RWPE1 (cell line): ENCODE data around the gene PAMR1.

ENCODE experiments used
- CTCF ChIA-PET: fragments of 350-600 bp; sonication (Branson Sonifier 250); formaldehyde crosslinking; extraction: SDS; loops from one replicate; lab custom pipeline; 2021; lab: Yijun Ruan, JAX
- POLR2A ChIA-PET: fragments of 400-600 bp; formaldehyde crosslinking; extraction: SDS; loops from one replicate; lab custom pipeline; 2020; ENCODE audit warnings: antibody characterized with exemption; ENCODE audit not compliant: low non-redundant PET; lab: Yijun Ruan, JAX
- DNase-seq: peaks from one replicate; pipeline ENCODE4 v3.0.0; 2012; ENCODE audit warnings: low spot score
- H3K27ac ChIP-seq: fragments of 450-650 bp; 2 replicates; pipeline ENCODE4 v1.5.1; 2017
- CTCF ChIP-seq: fragments of 450-650 bp; conservative IDR thresholded peaks from 2 replicates; pipeline ENCODE4 v1.5.1; 2017; ENCODE audit warnings: low read depth, mild to moderate bottlenecking

PAMR1 gene

GRCh38 chr11:35496416-35496815 lies 29.0 kb downstream of the PAMR1 start:
- no peak for DNase-seq
- H3K27ac ChIP-seq = no peak overlapping the region
- CTCF ChIA-PET = no interaction called here
- TF ChIP-seq CTCF = no peak
- POLR2A ChIA-PET = no interaction called here

- no peak for TF ChIP-seq CTCF
- H3K27ac ChIP-seq = no peak overlapping the region
- ChIA-PET CTCF (no interaction called here), POLR2A (no interaction called here)
- DNase-seq = no peak
Measured at GRCh38 chr11:35494957-35495490, 30.4 kb downstream of the PAMR1 start.

GRCh38 chr11:35491231-35491871 lies 34.1 kb downstream of the PAMR1 start:
- ChIA-PET CTCF (no interaction called here), POLR2A (no interaction called here)
- no peak for TF ChIP-seq CTCF
- H3K27ac ChIP-seq = no peak overlapping the region
- DNase-seq = no peak

- no peak overlapping the region for H3K27ac ChIP-seq
- TF ChIP-seq CTCF = no peak
- POLR2A ChIA-PET = no interaction called here
- no peak for DNase-seq
- CTCF ChIA-PET = interaction anchor here (0.6 to 1.2 kb wide), 3 partner anchors 31 to 65 kb away, joined by 3 to 5 read pairs (median 3); no protein-coding TSS in a partner anchor
Measured at GRCh38 chr11:35488117-35488516, 37.3 kb downstream of the PAMR1 start.

- CTCF ChIA-PET = interaction anchor here (0.6 to 1.2 kb wide), 6 partner anchors 12 to 455 kb away, joined by 3 to 5 read pairs (median 4); no protein-coding TSS in a partner anchor
- POLR2A ChIA-PET = no interaction called here
- no peak overlapping the region for H3K27ac ChIP-seq
- TF ChIP-seq CTCF = peak; percentile 15; the same call in 1 of the 2 replicates
- no peak for DNase-seq
Measured at GRCh38 chr11:35487532-35488078, 37.8 kb downstream of the PAMR1 start.

GRCh38 chr11:35486934-35487333 lies 38.5 kb downstream of the PAMR1 start:
- ChIA-PET CTCF (interaction anchor here (0.6 to 1.3 kb wide), 3 partner anchors 13 to 456 kb away, joined by 4 to 6 read pairs (median 5); no protein-coding TSS in a partner anchor), POLR2A (no interaction called here)
- no peak for DNase-seq
- TF ChIP-seq CTCF = no peak
- no peak overlapping the region for H3K27ac ChIP-seq
